Gastrocnemius medialis (tissue), 4 donors: Measurements from ENCODE around the gene C1orf210.

Experiments used
- POLR2A ChIP-seq, 2 donors: fragments of 450-650 bp; IDR thresholded peaks; one replicate each; pipeline ENCODE4 v1.6.1; 2017; ENCODE audit warnings: antibody characterized with exemption in 2 of 2, mild to moderate bottlenecking in 2 of 2, moderate library complexity in 2 of 2
- TF ChIP-seq, protein P1 (sequence below), 5 experiments: fragments of 450-650 bp in 3 of 5; fragments of 200-600 bp in 2 of 5; sonication (generic) in 2 of 5; IDR thresholded peaks in 4 of 5; conservative IDR thresholded peaks in 1 of 5; 1 replicate in 4 of 5; 2 replicates in 1 of 5; pipeline ENCODE4 v1.5.1; 2016 to 2019; ENCODE audit warnings: antibody characterized with exemption in 5 of 5, mild to moderate bottlenecking in 3 of 5, moderate library complexity in 3 of 5

GRCh38 chr1:43284065-43284464 is 1.3 kb downstream of the C1orf210 start:
- TF ChIP-seq POLR2A (IDR thresholded peaks at IDR 0.05) = no peak
- TF ChIP-seq, protein P1, sequence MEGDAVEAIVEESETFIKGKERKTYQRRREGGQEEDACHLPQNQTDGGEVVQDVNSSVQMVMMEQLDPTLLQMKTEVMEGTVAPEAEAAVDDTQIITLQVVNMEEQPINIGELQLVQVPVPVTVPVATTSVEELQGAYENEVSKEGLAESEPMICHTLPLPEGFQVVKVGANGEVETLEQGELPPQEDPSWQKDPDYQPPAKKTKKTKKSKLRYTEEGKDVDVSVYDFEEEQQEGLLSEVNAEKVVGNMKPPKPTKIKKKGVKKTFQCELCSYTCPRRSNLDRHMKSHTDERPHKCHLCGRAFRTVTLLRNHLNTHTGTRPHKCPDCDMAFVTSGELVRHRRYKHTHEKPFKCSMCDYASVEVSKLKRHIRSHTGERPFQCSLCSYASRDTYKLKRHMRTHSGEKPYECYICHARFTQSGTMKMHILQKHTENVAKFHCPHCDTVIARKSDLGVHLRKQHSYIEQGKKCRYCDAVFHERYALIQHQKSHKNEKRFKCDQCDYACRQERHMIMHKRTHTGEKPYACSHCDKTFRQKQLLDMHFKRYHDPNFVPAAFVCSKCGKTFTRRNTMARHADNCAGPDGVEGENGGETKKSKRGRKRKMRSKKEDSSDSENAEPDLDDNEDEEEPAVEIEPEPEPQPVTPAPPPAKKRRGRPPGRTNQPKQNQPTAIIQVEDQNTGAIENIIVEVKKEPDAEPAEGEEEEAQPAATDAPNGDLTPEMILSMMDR (IDR thresholded peaks at IDR 0.05 in 4 of 5, conservative IDR thresholded peaks at IDR 0.05 in 1 of 5) = no peak
